Kidney epithelial cell (primary cell): ENCODE data around the gene FAM180A. TPM values are rescaled to one million over a fixed set of nuclear protein-coding genes. Genes with fewer than 3 reads are reported as not detected.

Experiments
- DNase-seq: peaks from one replicate; pipeline ENCODE4 v3.0.0-alpha.2; 2010; ENCODE audit warnings: low read depth
- H3K27me3 ChIP-seq: 2 replicates; pipeline ENCODE4 v1.6.0; 2011; ENCODE audit warnings: low read length; ENCODE audit not compliant: control insufficient read depth, insufficient read depth
- H3K36me3 ChIP-seq: 2 replicates; pipeline ENCODE4 v1.5.1; 2011; ENCODE audit warnings: low read length; ENCODE audit not compliant: control insufficient read depth, insufficient read depth
- H3K4me3 ChIP-seq: 2 replicates; pipeline ENCODE4 v1.5.1; 2011; ENCODE audit warnings: low read depth, mild to moderate bottlenecking, control low read depth, low read length
- CTCF ChIP-seq: IDR thresholded peaks from 2 replicates; pipeline ENCODE4 v1.5.1; 2011; ENCODE audit warnings: mild to moderate bottlenecking, moderate library complexity, low read length, control low read depth, inconsistent platforms; ENCODE audit not compliant: insufficient read depth, poor library complexity, severe bottlenecking
- total RNA-seq: library from RNA; depleted of rRNA; stranded (reverse); fragments of >200 nt; gene quantifications from 2 replicates; pipeline ENCODE4 v1.2.3, GENCODE V29; 2015

Gene FAM180A
- total RNA-seq, 1 donor from 2014 or later = not detected

DNA sequence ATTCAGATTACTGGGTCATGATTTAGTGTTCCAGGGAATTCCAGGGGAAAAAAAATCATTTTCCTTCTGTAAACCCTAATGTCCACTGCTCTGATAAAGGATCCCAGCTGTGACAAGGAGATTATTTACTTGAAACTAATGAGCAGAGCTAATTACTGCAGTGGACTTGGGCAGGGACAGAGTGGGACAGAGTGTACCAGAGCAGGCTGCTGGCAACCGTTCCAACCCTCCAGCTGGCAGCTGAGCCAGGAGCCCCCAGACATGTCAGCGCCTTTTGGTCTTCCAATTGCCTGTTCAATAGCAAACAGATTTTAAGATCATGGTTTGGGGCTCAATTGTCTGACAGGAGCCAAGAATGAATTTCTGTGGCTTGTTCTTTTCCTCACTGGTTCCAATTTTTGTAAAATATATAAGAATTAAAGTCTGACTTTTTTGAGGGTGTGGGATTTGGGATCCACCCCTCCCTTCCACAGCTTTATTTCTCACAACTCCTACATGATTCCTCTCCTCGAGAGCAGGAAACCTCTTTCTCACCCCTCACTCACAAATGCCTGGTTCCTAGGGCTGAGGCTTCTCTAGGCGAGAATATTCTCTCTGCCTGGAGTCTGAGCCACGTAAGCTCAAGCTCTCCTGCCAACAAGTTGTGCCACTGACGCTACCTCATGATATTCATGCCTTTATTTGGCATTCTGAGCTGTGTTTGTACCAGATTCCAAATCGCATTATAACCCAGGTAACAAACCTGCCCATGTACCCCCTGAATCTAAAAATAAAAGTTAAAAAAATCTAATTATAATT is 20.6 kb upstream of the FAM180A start:
- DNase-seq = no peak
- Histone ChIP-seq H3K27me3 (no peaks in the 10 kb centered on the region), H3K4me3 (no peak overlapping the region), H3K36me3 (no peaks in the 10 kb centered on the region)
- no peak for TF ChIP-seq CTCF

- TF ChIP-seq CTCF = no peak
- Histone ChIP-seq H3K36me3 (no peaks in the 10 kb centered on the region), H3K4me3 (no peak overlapping the region), H3K27me3 (no peaks in the 10 kb centered on the region)
- no peak for DNase-seq
These were observed 19.9 kb upstream of the FAM180A start for GRCh38 chr7:135768467-135768866.

DNA sequence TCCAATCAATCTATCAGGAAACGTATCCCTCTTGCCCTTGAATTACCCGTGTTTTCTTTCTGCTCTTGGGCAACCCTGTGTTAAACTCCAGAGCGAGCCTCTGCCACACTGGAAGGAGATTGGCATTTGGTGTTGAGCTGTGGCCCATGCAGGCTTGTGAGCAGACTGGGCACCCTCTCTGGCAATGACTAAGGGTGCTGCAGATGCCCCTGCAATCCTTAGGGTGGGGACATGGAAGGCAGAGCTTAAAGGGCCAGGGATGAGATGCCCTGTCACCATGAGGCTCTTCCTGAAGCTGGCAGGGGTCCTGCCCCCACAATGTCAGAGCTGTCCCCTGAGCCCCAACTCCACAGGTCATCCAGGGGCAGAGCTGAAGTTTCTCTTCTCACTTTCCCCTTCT is 19.5 kb upstream of the FAM180A start:
- TF ChIP-seq CTCF = no peak
- Histone ChIP-seq H3K36me3 (no peaks in the 10 kb centered on the region), H3K4me3 (no peak overlapping the region), H3K27me3 (no peaks in the 10 kb centered on the region)
- no peak for DNase-seq

- no peak for DNase-seq
- TF ChIP-seq CTCF = no peak
- H3K27me3 ChIP-seq = no peaks in the 10 kb centered on the region
- no peaks in the 10 kb centered on the region for H3K36me3 ChIP-seq
- H3K4me3 ChIP-seq = no peak overlapping the region
These were observed 14.6 kb upstream of the FAM180A start for GRCh38 chr7:135763261-135763660.

GRCh38 chr7:135761751-135762488 is 13.3 kb upstream of the FAM180A start:
- no peak for DNase-seq
- H3K27me3 ChIP-seq = no peaks in the 10 kb centered on the region
- H3K4me3 ChIP-seq = no peak overlapping the region
- no peaks in the 10 kb centered on the region for H3K36me3 ChIP-seq
- TF ChIP-seq CTCF = no peak
